GM12874 (cell line): ENCODE data around the gene MTA3.

ENCODE experiments used
- TF ChIP-seq, protein P1 (sequence below): IDR thresholded peaks from 2 replicates; pipeline ENCODE4 v1.5.1; 2011; ENCODE audit warnings: low read depth, mild to moderate bottlenecking, control low read depth, low read length, moderate library complexity; ENCODE audit not compliant: insufficient read depth

Gene MTA3

DNA sequence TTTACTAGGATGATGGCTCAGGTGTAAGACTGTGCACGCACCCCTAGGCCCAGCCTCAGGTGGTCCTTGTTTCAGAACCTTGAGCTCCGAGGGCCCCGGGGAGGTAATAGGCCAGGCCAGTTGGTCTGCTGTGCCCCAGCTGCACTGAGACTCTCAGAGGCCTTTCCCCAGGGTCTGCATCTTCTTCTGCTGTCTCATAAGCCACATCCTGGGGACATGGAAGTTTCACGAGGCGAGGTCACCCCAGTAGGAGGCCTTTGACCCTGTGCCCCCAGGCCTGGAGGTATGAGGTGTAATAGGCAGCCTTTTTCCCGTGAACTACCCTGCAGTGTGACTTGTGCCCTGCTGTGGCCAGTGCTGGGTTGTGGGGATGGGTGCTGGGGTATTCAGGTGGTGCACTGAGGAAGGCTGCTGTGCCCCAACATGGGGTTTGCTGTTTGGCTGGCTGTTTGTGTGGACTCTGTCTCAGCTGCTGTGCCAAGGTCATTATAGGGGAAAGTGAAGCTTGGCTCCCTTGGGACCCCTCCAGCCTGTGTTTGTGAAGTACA is 188.6 kb downstream of the MTA3 start:
- TF ChIP-seq, protein P1, sequence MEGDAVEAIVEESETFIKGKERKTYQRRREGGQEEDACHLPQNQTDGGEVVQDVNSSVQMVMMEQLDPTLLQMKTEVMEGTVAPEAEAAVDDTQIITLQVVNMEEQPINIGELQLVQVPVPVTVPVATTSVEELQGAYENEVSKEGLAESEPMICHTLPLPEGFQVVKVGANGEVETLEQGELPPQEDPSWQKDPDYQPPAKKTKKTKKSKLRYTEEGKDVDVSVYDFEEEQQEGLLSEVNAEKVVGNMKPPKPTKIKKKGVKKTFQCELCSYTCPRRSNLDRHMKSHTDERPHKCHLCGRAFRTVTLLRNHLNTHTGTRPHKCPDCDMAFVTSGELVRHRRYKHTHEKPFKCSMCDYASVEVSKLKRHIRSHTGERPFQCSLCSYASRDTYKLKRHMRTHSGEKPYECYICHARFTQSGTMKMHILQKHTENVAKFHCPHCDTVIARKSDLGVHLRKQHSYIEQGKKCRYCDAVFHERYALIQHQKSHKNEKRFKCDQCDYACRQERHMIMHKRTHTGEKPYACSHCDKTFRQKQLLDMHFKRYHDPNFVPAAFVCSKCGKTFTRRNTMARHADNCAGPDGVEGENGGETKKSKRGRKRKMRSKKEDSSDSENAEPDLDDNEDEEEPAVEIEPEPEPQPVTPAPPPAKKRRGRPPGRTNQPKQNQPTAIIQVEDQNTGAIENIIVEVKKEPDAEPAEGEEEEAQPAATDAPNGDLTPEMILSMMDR = no peak

DNA sequence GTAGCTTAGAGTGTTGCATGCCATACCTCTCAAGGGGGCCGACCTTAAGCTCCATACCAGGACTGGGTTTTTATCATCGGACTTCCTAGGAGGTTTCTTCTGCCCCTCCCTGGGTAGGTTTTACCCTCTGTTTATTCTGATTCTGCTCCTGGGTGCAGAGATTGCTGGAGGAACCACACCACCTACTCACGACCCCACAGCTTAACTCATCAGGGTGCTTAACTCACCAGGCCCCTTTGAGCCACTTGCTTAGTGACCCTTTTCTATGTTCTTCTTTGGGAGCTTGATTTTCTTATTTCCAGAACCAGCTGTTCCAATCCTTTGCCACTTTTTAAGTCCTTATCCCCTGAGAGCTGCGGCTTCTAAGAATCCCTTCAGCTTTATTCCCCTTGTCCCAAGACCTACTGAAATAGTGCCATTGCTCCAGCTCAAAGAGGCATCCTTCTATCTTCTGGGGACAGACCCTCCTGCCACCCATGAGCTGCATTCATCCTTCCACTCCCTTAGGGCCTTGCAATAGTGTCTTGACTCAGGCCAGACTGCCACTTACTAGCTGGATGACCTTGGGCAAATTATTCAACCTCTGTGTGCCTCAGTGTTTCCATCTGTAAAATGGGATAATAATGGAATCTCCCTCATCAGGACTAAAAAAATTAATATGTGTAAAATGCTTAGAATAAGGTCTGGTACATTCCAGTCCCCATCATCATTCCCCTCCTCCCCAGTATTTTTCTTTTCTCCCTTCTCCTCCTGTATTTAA is 189.7 kb downstream of the MTA3 start:
- TF ChIP-seq, protein P1 = no peak

DNA sequence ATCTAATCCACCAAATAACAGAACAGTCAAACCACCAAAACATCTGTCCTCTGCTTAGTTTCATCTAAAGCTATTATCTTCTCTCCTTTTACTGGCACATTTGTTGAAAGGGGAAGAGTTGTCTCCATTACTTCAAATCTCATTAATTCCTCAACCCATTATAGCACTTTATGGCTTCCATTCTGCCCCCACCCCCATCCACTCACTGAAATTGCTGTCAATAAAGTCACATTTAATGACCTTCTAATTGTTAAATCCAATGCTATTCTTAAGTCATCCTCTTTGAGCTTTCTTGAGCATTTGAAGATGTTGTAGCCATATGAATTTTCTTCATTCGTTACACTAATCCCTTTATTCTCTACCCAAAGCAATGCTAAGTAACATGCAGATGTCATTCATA is 190.3 kb downstream of the MTA3 start:
- TF ChIP-seq, protein P1 = no peak

DNA sequence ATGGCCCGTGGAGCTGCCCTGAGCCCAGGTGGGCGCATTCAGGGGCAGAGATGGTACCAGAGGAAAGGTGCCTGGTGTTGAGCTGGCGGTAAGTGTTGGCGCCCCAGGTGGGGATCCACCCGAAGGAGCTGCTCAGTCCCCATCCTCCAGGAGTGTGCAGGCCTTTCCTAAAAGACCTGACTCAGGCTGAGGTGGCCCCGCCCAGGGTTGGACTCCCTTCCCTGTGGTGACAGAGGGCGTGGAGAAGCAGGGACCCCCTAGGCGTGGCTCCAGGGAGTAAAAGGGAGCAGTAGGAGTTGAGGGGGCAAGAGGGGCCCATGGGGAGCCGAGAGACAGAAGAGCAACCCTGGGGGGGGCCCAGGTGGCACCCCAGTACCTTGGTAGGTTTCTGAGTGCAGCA is 193.1 kb downstream of the MTA3 start:
- TF ChIP-seq, protein P1 = no peak

DNA sequence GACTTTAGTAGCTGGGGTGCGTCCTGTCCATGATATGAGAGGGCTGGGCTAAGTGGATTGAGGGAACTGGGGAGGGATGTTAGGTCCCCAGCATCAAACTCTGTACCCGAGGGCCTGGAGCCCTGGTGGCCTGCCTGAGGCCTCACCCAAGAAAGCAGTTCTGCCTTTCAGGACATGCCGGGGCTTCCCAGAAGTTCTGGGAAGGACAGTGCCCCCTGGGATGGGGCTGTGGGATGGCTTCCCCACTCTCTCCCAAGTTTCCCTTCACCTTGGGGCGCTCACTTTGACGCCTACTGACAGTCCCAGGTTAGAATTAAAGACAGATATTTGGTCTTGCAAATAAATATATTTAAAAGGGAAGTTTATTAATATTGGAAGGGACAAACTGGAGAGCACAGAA is 193.7 kb downstream of the MTA3 start:
- TF ChIP-seq, protein P1 = no peak

DNA sequence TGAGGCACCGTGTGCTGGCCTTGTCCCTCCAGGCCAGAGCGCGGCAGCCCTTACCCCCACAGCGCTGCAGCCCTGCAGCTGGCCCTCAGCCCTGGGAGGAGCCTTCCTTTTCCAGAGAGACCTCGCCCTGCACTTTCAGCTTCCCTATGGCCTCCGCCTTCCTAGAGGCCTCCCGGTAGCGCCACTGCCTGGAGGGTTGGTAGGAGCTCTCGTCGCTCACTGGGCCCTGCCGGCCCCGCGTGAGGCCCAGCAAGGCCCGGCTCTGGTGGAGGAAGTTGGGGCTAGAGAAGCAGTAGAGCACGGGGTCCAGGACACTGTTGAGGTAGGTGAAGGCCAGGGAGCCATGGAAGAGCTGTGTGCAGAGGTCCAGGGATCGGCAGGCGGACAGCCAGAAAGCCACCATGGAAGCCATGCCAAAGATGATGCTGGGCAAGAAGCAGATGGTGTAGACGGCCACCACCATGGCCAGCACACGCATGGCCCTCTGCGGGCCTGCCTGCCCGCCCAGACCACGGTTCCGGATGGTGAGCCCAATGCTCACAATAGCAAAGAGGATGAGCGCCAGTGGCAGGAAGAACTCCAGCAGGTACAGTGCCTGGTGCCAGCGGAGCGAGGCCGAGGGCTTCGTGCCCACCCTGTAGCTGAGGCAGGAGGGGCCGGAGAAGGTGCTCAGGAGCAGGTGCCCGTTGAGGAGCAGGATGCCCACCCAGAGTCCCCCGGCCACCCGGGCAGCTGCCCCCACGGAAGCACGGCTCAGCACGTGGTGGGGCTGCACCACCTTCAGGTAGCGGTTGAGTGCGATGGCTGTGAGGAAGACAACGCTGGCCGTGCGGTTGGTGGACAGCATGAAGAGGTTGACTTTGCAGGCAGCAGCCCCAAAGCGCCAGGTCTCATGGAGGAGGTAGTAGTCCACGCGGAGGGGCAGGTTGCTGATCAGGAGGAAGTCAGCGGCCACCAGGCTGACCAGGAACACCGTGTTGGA is 194.7 kb downstream of the MTA3 start:
- TF ChIP-seq, protein P1 = no peak

DNA sequence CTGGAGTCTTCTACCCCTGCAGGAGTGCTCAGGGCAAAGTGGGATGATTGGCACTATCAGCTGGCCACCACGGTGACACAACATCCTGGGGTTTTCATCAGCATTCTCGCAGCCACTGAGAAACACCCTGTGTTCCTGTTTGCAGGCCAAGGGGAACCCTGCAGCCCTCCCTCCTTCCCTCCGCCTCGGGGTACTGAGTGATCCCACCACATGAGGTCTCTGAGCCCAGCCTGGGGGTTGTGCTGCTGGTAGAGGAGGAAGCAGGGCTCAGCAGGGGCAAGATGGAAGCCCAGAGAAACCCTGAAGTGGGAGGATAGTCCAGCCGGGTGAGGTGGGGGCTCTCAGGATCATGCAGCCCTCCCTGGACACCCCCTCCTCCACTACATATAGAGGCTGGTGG is 195.7 kb downstream of the MTA3 start, which contains the start of gene OXER1:
TSS of gene OXER1 (minus strand) at position 40 of the 400 bp plus-strand sequence. CDS start 73 bp downstream, outside the sequence.
- TF ChIP-seq, protein P1 = no peak
